ENCODE data around the gene KNDC1.
"Not testable (repeated sequence)": the region's sequence is repeated elsewhere in the genome, so short reads cannot be mapped to it uniquely, and the experiment has no call there.

Gene KNDC1

GRCh38 chr10:133162178-133162909, 2.3 kb downstream of the KNDC1 start:
- no peak for DNase-seq (ENCODE audit: low read depth in 3 of 3, low spot score in 1 of 3)

GRCh38 chr10:133162910-133163856, 3.2 kb downstream of the KNDC1 start:
- no peak for DNase-seq (ENCODE audit: low read depth in 3 of 3, low spot score in 1 of 3)

- DNase-seq (ENCODE audit: low read depth in 3 of 3, low spot score in 1 of 3): no peak
Observed at GRCh38 chr10:133163889-133164815, 4.1 kb downstream of the KNDC1 start.

GRCh38 chr10:133164816-133165555, 5.0 kb downstream of the KNDC1 start:
- no peak for DNase-seq (ENCODE audit: low read depth in 3 of 3, low spot score in 1 of 3)

- no peak for DNase-seq (ENCODE audit: low read depth in 3 of 3, low spot score in 1 of 3)
Observed at GRCh38 chr10:133165556-133166503, 5.8 kb downstream of the KNDC1 start.

GRCh38 chr10:133166504-133166827, 6.4 kb downstream of the KNDC1 start:
- DNase-seq (ENCODE audit: low read depth in 3 of 3, low spot score in 1 of 3): no peak

- no peak for DNase-seq (ENCODE audit: low read depth in 3 of 3, low spot score in 1 of 3)
Observed at GRCh38 chr10:133166828-133167692, 7.0 kb downstream of the KNDC1 start.

- DNase-seq (ENCODE audit: low read depth in 3 of 3, low spot score in 1 of 3): no peak
Observed at GRCh38 chr10:133167693-133168616, 7.9 kb downstream of the KNDC1 start.

GRCh38 chr10:133168617-133169031, 8.6 kb downstream of the KNDC1 start:
- DNase-seq (ENCODE audit: low read depth in 3 of 3, low spot score in 1 of 3): no peak

GRCh38 chr10:133169173-133169947, 9.3 kb downstream of the KNDC1 start:
- DNase-seq (ENCODE audit: low read depth in 3 of 3, low spot score in 1 of 3): no peak

- no peak for DNase-seq (ENCODE audit: low read depth in 3 of 3, low spot score in 1 of 3)
Observed at GRCh38 chr10:133170092-133170491, 10.1 kb downstream of the KNDC1 start.

- DNase-seq (ENCODE audit: low read depth in 3 of 3, low spot score in 1 of 3): no peak
Observed at GRCh38 chr10:133173860-133174640, 14.0 kb downstream of the KNDC1 start.

- DNase-seq (ENCODE audit: low read depth in 3 of 3, low spot score in 1 of 3): no peak
Observed at GRCh38 chr10:133174689-133175263, 14.8 kb downstream of the KNDC1 start.

GRCh38 chr10:133175624-133176023, 15.6 kb downstream of the KNDC1 start:
- DNase-seq (ENCODE audit: low read depth in 3 of 3, low spot score in 1 of 3): not testable (repeated sequence)

GRCh38 chr10:133176546-133176945, 16.5 kb downstream of the KNDC1 start:
- DNase-seq (ENCODE audit: low read depth in 3 of 3, low spot score in 1 of 3): no peak
